22Rv1 (cell line): ENCODE data around the gene CACNG4.

ENCODE experiments used
- H3K27ac ChIP-seq: fragments of 450-650 bp; 2 replicates; pipeline ENCODE4 v1.5.1; 2017
- CTCF ChIP-seq: fragments of 450-650 bp; IDR thresholded peaks from 2 replicates; pipeline ENCODE4 v1.5.1; 2017; ENCODE audit warnings: mild to moderate bottlenecking
- ZFX ChIP-seq: fragments of 450-650 bp; IDR thresholded peaks from 2 replicates; pipeline ENCODE4 v1.6.1; 2017; ENCODE audit warnings: antibody characterized with exemption, borderline replicate concordance

Gene CACNG4

GRCh38 chr17:67078292-67078691 is 113.8 kb downstream of the CACNG4 start:
- TF ChIP-seq CTCF (no peak), ZFX (no peak)
- H3K27ac ChIP-seq: no peak overlapping the region

GRCh38 chr17:67079491-67079890 is 115.0 kb downstream of the CACNG4 start:
- H3K27ac ChIP-seq: no peak overlapping the region
- TF ChIP-seq CTCF (no peak), ZFX (no peak)

- TF ChIP-seq CTCF: no peak
- no peak for TF ChIP-seq ZFX
Measured at GRCh38 chr17:67080804-67081203, 116.3 kb downstream of the CACNG4 start.

GRCh38 chr17:67082107-67082506 is 117.6 kb downstream of the CACNG4 start:
- TF ChIP-seq ZFX (no peak), CTCF (0 out of 2 replicates have a peak, but pooled peaks have one; percentile 5)
- no peak overlapping the region for H3K27ac ChIP-seq

More at GRCh38 chr17:67080804-67081203, 116.3 kb downstream of the CACNG4 start:
- H3K27ac ChIP-seq: no peak overlapping the region
